Naive thymus-derived CD4-positive, alpha-beta T cell (primary cell): ENCODE data around the gene SLFNL1. TPM values are rescaled to one million over a fixed set of nuclear protein-coding genes. Genes with fewer than 3 reads are reported as not detected.
A peak's percentile ranks its signal among the peaks of the same experiment; 100 is the strongest.

Experiments used
- ATAC-seq: fragments of 150-1000 bp; cut with Tn5 transposase; 2 replicates; pipeline ENCODE4 v1.10.0; 2021; ENCODE audit warnings: mild to moderate bottlenecking, moderate library complexity
- CTCF ChIA-PET: fragments of 350-600 bp; sonication (Branson Sonifier 250); formaldehyde crosslinking; loops from one replicate; lab custom pipeline; 2021; ENCODE audit warnings: antibody characterized with exemption; lab: Charles Lee
- POLR2A ChIA-PET: fragments of 350-600 bp; sonication (Branson Sonifier 250); formaldehyde crosslinking; loops from one replicate; lab custom pipeline; 2021; ENCODE audit warnings: antibody characterized with exemption, inconsistent platforms; lab: Charles Lee
- DNase-seq, 9 donors: peaks; one replicate each; pipeline versions ENCODE4 v3.0.0 to v3.0.0-alpha.2; 2020 to 2022; ENCODE audit warnings: mixed read lengths in 1 of 9
- H3K27ac ChIP-seq: one replicate; pipeline ENCODE4 v1.7.0; 2013; ENCODE audit warnings: mild to moderate bottlenecking, low read depth, low read length, moderate library complexity
- H3K27me3 ChIP-seq, 2 donors: one replicate each; pipeline ENCODE4 v1.7.0; 2013; ENCODE audit warnings: low read length in 2 of 2, mild to moderate bottlenecking in 2 of 2, moderate library complexity in 2 of 2; ENCODE audit not compliant: control insufficient read depth in 2 of 2, insufficient read depth in 2 of 2
- H3K36me3 ChIP-seq, 3 experiments: 1 replicate in 2 of 3; 2 replicates in 1 of 3; pipeline ENCODE4 v1.7.0; 2013; ENCODE audit warnings: low read length in 3 of 3, mild to moderate bottlenecking in 3 of 3, moderate library complexity in 1 of 3; ENCODE audit not compliant: insufficient read depth in 3 of 3, control insufficient read depth in 2 of 3
- H3K4me1 ChIP-seq, 2 donors: one replicate each; pipeline ENCODE4 v1.7.0; 2013; ENCODE audit warnings: low read length in 2 of 2, mild to moderate bottlenecking in 2 of 2, moderate library complexity in 1 of 2; ENCODE audit not compliant: control insufficient read depth in 2 of 2, insufficient read depth in 2 of 2
- H3K4me3 ChIP-seq: 2 replicates; pipeline ENCODE4 v1.7.0; 2013; ENCODE audit warnings: mild to moderate bottlenecking, low read length
- H3K9me3 ChIP-seq, 3 experiments: 1 replicate in 2 of 3; 2 replicates in 1 of 3; pipeline ENCODE4 v1.7.0; 2013; ENCODE audit warnings: low read length in 3 of 3; ENCODE audit not compliant: control insufficient read depth in 2 of 3
- H3K27ac Mint-ChIP-seq, 9 donors: one replicate each; pipeline ENCODE4 v1.8.0; 2020 to 2022; ENCODE audit warnings: mixed read lengths in 9 of 9, mild to moderate bottlenecking in 8 of 9, moderate library complexity in 5 of 9, inconsistent platforms in 2 of 9
- H3K27me3 Mint-ChIP-seq, 5 donors: one replicate each; pipeline ENCODE4 v1.8.0; 2021 to 2022; ENCODE audit warnings: mixed read lengths in 5 of 5, mild to moderate bottlenecking in 1 of 5
- H3K36me3 Mint-ChIP-seq, 5 donors: one replicate each; pipeline ENCODE4 v1.8.0; 2020 to 2022; ENCODE audit warnings: mixed read lengths in 5 of 5, mild to moderate bottlenecking in 3 of 5, inconsistent platforms in 1 of 5
- H3K4me1 Mint-ChIP-seq, 7 donors: one replicate each; pipeline ENCODE4 v1.8.0; 2020 to 2022; ENCODE audit warnings: mixed read lengths in 7 of 7, mild to moderate bottlenecking in 3 of 7, inconsistent platforms in 1 of 7
- H3K4me3 Mint-ChIP-seq, 10 donors: one replicate each; pipeline ENCODE4 v1.8.0; 2020 to 2022; ENCODE audit warnings: mild to moderate bottlenecking in 10 of 10, mixed read lengths in 10 of 10, moderate library complexity in 6 of 10, inconsistent platforms in 2 of 10
- H3K9me3 Mint-ChIP-seq, 11 donors: one replicate each; pipeline ENCODE4 v1.8.0; 2020 to 2022; ENCODE audit warnings: mixed read lengths in 11 of 11, mild to moderate bottlenecking in 4 of 11, inconsistent platforms in 1 of 11, moderate library complexity in 1 of 11
- intact Hi-C, 2 donors: fragments of 100-400 bp; cut with micrococcal nuclease; formaldehyde crosslinking; loops; one replicate each; pipeline ENCODE4 v1.15.1; 2023
- polyA plus RNA-seq, 2 donors: library from polyadenylated mRNA; unstranded; fragments of 300-500 nt; fragmentation: Illumina TruSeq; gene quantifications; one replicate each; pipeline ENCODE4 v1.2.3, GENCODE V29; 2021
- total RNA-seq, 6 experiments: library from RNA in 5 of 6; stranded (reverse) in 5 of 6; gene quantifications; 1 replicate in 5 of 6; 2 replicates in 1 of 6; pipeline ENCODE4 v1.2.3 and lab custom pipeline; 2021 to 2026

SLFNL1 gene
- total and polyA plus RNA-seq, 7 experiments from 2014 or later = 0.19 to 1.1 (median 0.29) TPM

GRCh38 chr1:41022424-41022823, 899 bp upstream of the SLFNL1 start:
- Mint-ChIP-seq H3K27me3 (no peaks in the 10 kb centered on the region), H3K9me3 (no peaks in the 10 kb centered on the region), H3K4me3 (no peak overlapping the region), H3K27ac (no peak overlapping the region), H3K36me3 (peaks cover 0 to 5% (median under 1%) of the 10 kb centered on the region in 5 donors), H3K4me1 (peaks cover 0 to 14% (median 13%) of the 10 kb centered on the region in 7 donors)
- ATAC-seq (no peak), DNase-seq (no peak)
- Histone ChIP-seq H3K27ac (no peak overlapping the region), H3K9me3 (no peaks in the 10 kb centered on the region), H3K36me3 (peaks cover 0 to 17% (median 0%) of the 10 kb centered on the region in 3 experiments), H3K4me3 (no peak overlapping the region), H3K4me1 (no peaks in the 10 kb centered on the region), H3K27me3 (no peaks in the 10 kb centered on the region)
- intact Hi-C loops = no loop called here
- ChIA-PET CTCF (no interaction called here), POLR2A (interaction anchor here (1.3 kb wide), 1 partner anchor 22 kb away, joined by 3 read pairs; no protein-coding TSS in a partner anchor)

GRCh38 chr1:41020654-41021053, 871 bp downstream of the SLFNL1 start:
- Mint-ChIP-seq H3K27me3 (no peaks in the 10 kb centered on the region), H3K27ac (peak overlapping the region in 1 of 9 donors; percentile 71), H3K4me1 (peaks cover 0 to 14% (median 6%) of the 10 kb centered on the region in 7 donors), H3K36me3 (peaks cover 0 to 4% (median 0%) of the 10 kb centered on the region in 5 donors), H3K4me3 (no peak overlapping the region), H3K9me3 (no peaks in the 10 kb centered on the region)
- POLR2A ChIA-PET = no interaction called here
- Histone ChIP-seq H3K27me3 (no peaks in the 10 kb centered on the region), H3K36me3 (peaks cover 0 to 21% (median 0%) of the 10 kb centered on the region in 3 experiments), H3K9me3 (no peaks in the 10 kb centered on the region), H3K4me1 (no peaks in the 10 kb centered on the region), H3K27ac (no peak overlapping the region), H3K4me3 (no peak overlapping the region)
- ATAC-seq = no peak
- DNase-seq = no peak
- CTCF ChIA-PET = interaction anchor here (0.5 kb wide), 1 partner anchor 947 kb away, joined by 3 read pairs; no protein-coding TSS in a partner anchor
- intact Hi-C loops = no loop called here

GRCh38 chr1:41020109-41020576, 1.4 kb downstream of the SLFNL1 start:
- Mint-ChIP-seq H3K4me3 (no peak overlapping the region), H3K4me1 (peaks cover under 1 to 14% (median 6%) of the 10 kb centered on the region in 7 donors), H3K27me3 (no peaks in the 10 kb centered on the region), H3K9me3 (no peaks in the 10 kb centered on the region), H3K27ac (peak overlapping the region in 2 of 9 donors; percentile 51 to 71), H3K36me3 (peaks cover 0 to 4% (median 0%) of the 10 kb centered on the region in 5 donors)
- no peaks in the 10 kb centered on the region for H3K27me3 ChIP-seq
- ATAC-seq = no peak
- intact Hi-C loops = no loop called here
- ChIA-PET CTCF (interaction anchor here (0.5 to 1.1 kb wide), 2 partner anchors 17 to 947 kb away, joined by 3 to 5 read pairs; no protein-coding TSS in a partner anchor), POLR2A (no interaction called here)
- no peak for DNase-seq
- H3K4me3 ChIP-seq = no peak overlapping the region
- H3K9me3 ChIP-seq = no peaks in the 10 kb centered on the region
- H3K36me3 ChIP-seq = peaks cover 0 to 21% (median 0%) of the 10 kb centered on the region in 3 experiments
- no peak overlapping the region for H3K27ac ChIP-seq
- no peaks in the 10 kb centered on the region for H3K4me1 ChIP-seq

- no peaks in the 10 kb centered on the region for H3K9me3 ChIP-seq
- no peaks in the 10 kb centered on the region for H3K27me3 ChIP-seq
- POLR2A ChIA-PET = no interaction called here
- Mint-ChIP-seq H3K36me3 (peaks cover 0 to 4% (median 0%) of the 10 kb centered on the region in 5 donors), H3K4me3 (no peak overlapping the region), H3K27me3 (no peaks in the 10 kb centered on the region), H3K9me3 (no peaks in the 10 kb centered on the region), H3K27ac (peak overlapping the region in 5 of 9 donors; percentile 16 to 45 (median 28)), H3K4me1 (peaks cover 8 to 21% (median 12%) of the 10 kb centered on the region in 7 donors)
- no peak overlapping the region for H3K27ac ChIP-seq
- DNase-seq (no peak), ATAC-seq (no peak)
- CTCF ChIA-PET = interaction anchor here (1.1 kb wide), 1 partner anchor 16 kb away, joined by 5 read pairs; no protein-coding TSS in a partner anchor
- peaks cover 0 to 21% (median 0%) of the 10 kb centered on the region in 3 experiments for H3K36me3 ChIP-seq
- intact Hi-C loops = no loop called here
- no peak overlapping the region for H3K4me3 ChIP-seq
- H3K4me1 ChIP-seq = no peaks in the 10 kb centered on the region
These were observed 2.2 kb downstream of the SLFNL1 start for GRCh38 chr1:41019353-41019745.

GRCh38 chr1:41018018-41018410, 3.5 kb downstream of the SLFNL1 start:
- POLR2A ChIA-PET = no interaction called here
- CTCF ChIA-PET = no interaction called here

GRCh38 chr1:41017141-41018017, 4.1 kb downstream of the SLFNL1 start:
- peaks cover 0 to 34% (median 0%) of the 10 kb centered on the region in 3 experiments for H3K36me3 ChIP-seq
- H3K27me3 Mint-ChIP-seq = no peaks in the 10 kb centered on the region
- no peaks in the 10 kb centered on the region for H3K9me3 Mint-ChIP-seq
- H3K27me3 ChIP-seq = no peaks in the 10 kb centered on the region
- H3K36me3 Mint-ChIP-seq = peaks cover 0 to 10% (median 3%) of the 10 kb centered on the region in 5 donors
- CTCF ChIA-PET = no interaction called here
- no peaks in the 10 kb centered on the region for H3K4me1 ChIP-seq
- H3K27ac ChIP-seq = no peak overlapping the region
- DNase-seq = no peak
- peaks cover 10 to 22% (median 16%) of the 10 kb centered on the region in 7 donors for H3K4me1 Mint-ChIP-seq
- no peak overlapping the region for H3K4me3 ChIP-seq
- POLR2A ChIA-PET = no interaction called here
- no peak for ATAC-seq
- no peak overlapping the region for H3K4me3 Mint-ChIP-seq
- H3K9me3 ChIP-seq = no peaks in the 10 kb centered on the region
- intact Hi-C loops = no loop called here
- peak overlapping the region in 1 of 9 donors; percentile 29 for H3K27ac Mint-ChIP-seq

More at GRCh38 chr1:41018018-41018410, 3.5 kb downstream of the SLFNL1 start:
- Histone ChIP-seq H3K27ac (no peak overlapping the region), H3K27me3 (no peaks in the 10 kb centered on the region), H3K4me3 (no peak overlapping the region), H3K36me3 (peaks cover 0 to 29% (median 0%) of the 10 kb centered on the region in 3 experiments), H3K4me1 (no peaks in the 10 kb centered on the region), H3K9me3 (no peaks in the 10 kb centered on the region)
- peaks cover 10 to 23% (median 16%) of the 10 kb centered on the region in 7 donors for H3K4me1 Mint-ChIP-seq
- H3K9me3 Mint-ChIP-seq = no peaks in the 10 kb centered on the region
- DNase-seq (no peak), ATAC-seq (no peak)
- no peaks in the 10 kb centered on the region for H3K27me3 Mint-ChIP-seq
- H3K36me3 Mint-ChIP-seq = peaks cover 0 to 6% (median 0%) of the 10 kb centered on the region in 5 donors
- no peak overlapping the region for H3K27ac Mint-ChIP-seq
- no peak overlapping the region for H3K4me3 Mint-ChIP-seq
- intact Hi-C loops = no loop called here
